Activated CD4-positive, alpha-beta T cell treated with anti-CD3 and anti-CD28 coated beads for 24 hours (primary cell): ENCODE results near the gene SMIM32.

Experiments
- DNase-seq, 2 donors: peaks; one replicate each; pipeline ENCODE4 v3.0.0-alpha.2; 2020; ENCODE audit warnings: low read depth in 2 of 2

The SMIM32 gene

GRCh38 chr5:136192526-136193321 lies at the start of gene SMIM32:
Gene SMIM32, minus strand, starts transcription at chr5:136193162. Its CDS starts 638 bp downstream, at chr5:136192524.
- no peak for DNase-seq

GRCh38 chr5:136242611-136243010 lies 49.6 kb upstream of the SMIM32 start:
- DNase-seq = no peak

- no peak for DNase-seq
Measured at GRCh38 chr5:136242136-136242535, 49.2 kb upstream of the SMIM32 start.

GRCh38 chr5:136240894-136241293 lies 47.9 kb upstream of the SMIM32 start:
- no peak for DNase-seq

- DNase-seq = no peak
Measured at GRCh38 chr5:136236479-136237083, 43.6 kb upstream of the SMIM32 start.

- DNase-seq = no peak
Measured at GRCh38 chr5:136235321-136235720, 42.4 kb upstream of the SMIM32 start.

GRCh38 chr5:136232316-136232715 lies 39.4 kb upstream of the SMIM32 start:
- DNase-seq = no peak

- DNase-seq = no peak
Measured at GRCh38 chr5:136230176-136230575, 37.2 kb upstream of the SMIM32 start.

- no peak for DNase-seq
Measured at GRCh38 chr5:136228136-136228757, 35.3 kb upstream of the SMIM32 start.

- DNase-seq = no peak
Measured at GRCh38 chr5:136226401-136226800, 33.4 kb upstream of the SMIM32 start.

- DNase-seq = no peak
Measured at GRCh38 chr5:136225796-136226195, 32.8 kb upstream of the SMIM32 start.

- DNase-seq = no peak
Measured at GRCh38 chr5:136222580-136223235, 29.7 kb upstream of the SMIM32 start.

GRCh38 chr5:136221340-136221739 lies 28.4 kb upstream of the SMIM32 start:
- no peak for DNase-seq

GRCh38 chr5:136216230-136216629 lies 23.3 kb upstream of the SMIM32 start:
- no peak for DNase-seq

GRCh38 chr5:136215812-136216211 lies 22.9 kb upstream of the SMIM32 start:
- no peak for DNase-seq

GRCh38 chr5:136213919-136214493 lies 21.0 kb upstream of the SMIM32 start:
- DNase-seq = no peak

GRCh38 chr5:136212252-136212721 lies 19.3 kb upstream of the SMIM32 start:
- peak; percentile 9 to 25 for DNase-seq

- no peak for DNase-seq
Measured at GRCh38 chr5:136211282-136212040, 18.5 kb upstream of the SMIM32 start.

GRCh38 chr5:136210259-136210658 lies 17.3 kb upstream of the SMIM32 start:
- DNase-seq = no peak

GRCh38 chr5:136209346-136209910 lies 16.5 kb upstream of the SMIM32 start:
- no peak for DNase-seq

- no peak for DNase-seq
Measured at GRCh38 chr5:136208916-136209315, 16.0 kb upstream of the SMIM32 start.
